ENCODE results near the gene LRRC42. TPM values are rescaled to one million over a fixed set of nuclear protein-coding genes. Genes with fewer than 3 reads are reported as not detected.

Gene LRRC42
- total and polyA plus RNA-seq, 4 donors: 9.8 to 14.8 (median 10.9) TPM

DNA sequence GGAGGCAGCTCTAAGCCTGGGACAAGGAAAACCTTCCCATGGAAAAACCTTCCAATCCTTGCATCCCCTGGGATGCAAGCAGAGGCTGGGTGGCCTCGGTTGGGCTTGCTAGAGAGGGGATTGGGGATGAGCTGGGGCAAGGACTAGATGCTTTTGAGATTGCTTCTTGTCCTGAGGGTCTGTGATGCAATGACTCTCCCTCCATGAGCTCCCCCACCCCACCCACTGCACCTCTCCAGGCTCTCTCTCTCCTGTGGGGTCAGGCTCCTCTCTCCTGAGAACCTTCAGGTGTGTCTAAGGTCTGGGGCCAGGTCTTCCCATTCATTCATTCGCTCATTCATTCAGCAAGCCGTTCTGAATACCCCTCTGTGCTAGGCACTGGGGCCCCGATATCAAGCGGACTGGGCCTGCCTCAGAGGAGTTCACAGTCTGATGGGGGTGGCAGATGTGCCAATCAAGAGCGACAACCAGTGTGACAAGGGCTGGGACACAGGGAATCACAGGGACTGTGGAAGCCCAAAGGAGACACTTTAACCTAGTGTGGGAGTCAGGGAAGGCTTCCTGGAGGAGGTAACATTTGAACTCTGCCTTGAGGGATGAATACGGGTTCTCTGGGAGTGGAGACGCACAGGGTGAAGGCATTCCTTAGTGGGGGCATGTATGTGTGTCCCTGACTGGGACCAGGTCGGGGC is 65.3 kb downstream of the LRRC42 start (continued):
- TF ChIP-seq REST (IDR thresholded peaks at IDR 0.05) (no peak), MAX (IDR thresholded peaks at IDR 0.05) (no peak), HNF4G (IDR thresholded peaks at IDR 0.05) (no peak), TAF1 (conservative IDR thresholded peaks at IDR 0.05) (no peak), YY1 (IDR thresholded peaks at IDR 0.05) (no peak)
- TF ChIP-seq, protein P1, sequence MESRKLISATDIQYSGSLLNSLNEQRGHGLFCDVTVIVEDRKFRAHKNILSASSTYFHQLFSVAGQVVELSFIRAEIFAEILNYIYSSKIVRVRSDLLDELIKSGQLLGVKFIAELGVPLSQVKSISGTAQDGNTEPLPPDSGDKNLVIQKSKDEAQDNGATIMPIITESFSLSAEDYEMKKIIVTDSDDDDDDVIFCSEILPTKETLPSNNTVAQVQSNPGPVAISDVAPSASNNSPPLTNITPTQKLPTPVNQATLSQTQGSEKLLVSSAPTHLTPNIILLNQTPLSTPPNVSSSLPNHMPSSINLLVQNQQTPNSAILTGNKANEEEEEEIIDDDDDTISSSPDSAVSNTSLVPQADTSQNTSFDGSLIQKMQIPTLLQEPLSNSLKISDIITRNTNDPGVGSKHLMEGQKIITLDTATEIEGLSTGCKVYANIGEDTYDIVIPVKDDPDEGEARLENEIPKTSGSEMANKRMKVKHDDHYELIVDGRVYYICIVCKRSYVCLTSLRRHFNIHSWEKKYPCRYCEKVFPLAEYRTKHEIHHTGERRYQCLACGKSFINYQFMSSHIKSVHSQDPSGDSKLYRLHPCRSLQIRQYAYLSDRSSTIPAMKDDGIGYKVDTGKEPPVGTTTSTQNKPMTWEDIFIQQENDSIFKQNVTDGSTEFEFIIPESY (IDR thresholded peaks at IDR 0.05): no peak

- H3K4me1 ChIP-seq (ENCODE audit: control insufficient read depth in 4 of 4, insufficient read depth in 4 of 4, low read length in 3 of 4): peaks cover 0 to 5% (median 1%) of the 10 kb centered on the region in 4 donors
- H3K9ac ChIP-seq (ENCODE audit: low read depth in 1 of 2, low read length in 2 of 2): no peak overlapping the region
- DNase-seq (ENCODE audit: low spot score): no peak
- H3K27me3 ChIP-seq (ENCODE audit: control insufficient read depth in 4 of 4, insufficient read depth in 4 of 4, low read length in 3 of 4): no peaks in the 10 kb centered on the region
- 93% methylated on average over 9 of the region's 9 CpGs for WGBS
- TF ChIP-seq RXRA (IDR thresholded peaks at IDR 0.05) (no peak), JUND (IDR thresholded peaks at IDR 0.05) (no peak), GABPA (IDR thresholded peaks at IDR 0.05 in 1 of 2, conservative IDR thresholded peaks at IDR 0.05 in 1 of 2) (no peak), HNF4A (conservative IDR thresholded peaks at IDR 0.05) (no peak), MAX (IDR thresholded peaks at IDR 0.05) (no peak), SP1 (IDR thresholded peaks at IDR 0.05) (no peak), EGR1 (IDR thresholded peaks at IDR 0.05; ENCODE audit: low read depth in 2 of 2) (no peak)
- TF ChIP-seq, protein P1 (IDR thresholded peaks at IDR 0.05): no peak
- H3K36me3 ChIP-seq (ENCODE audit: control insufficient read depth in 4 of 4, insufficient read depth in 3 of 4, low read depth in 1 of 4, low read length in 3 of 4): no peaks in the 10 kb centered on the region
- H3K9me3 ChIP-seq (ENCODE audit: control insufficient read depth in 4 of 4, low read length in 3 of 4): no peaks in the 10 kb centered on the region
- no peak overlapping the region for H3K4me3 ChIP-seq (ENCODE audit: low read depth in 1 of 3, low read length in 3 of 3)
- no peak overlapping the region for H3K27ac ChIP-seq (ENCODE audit: low read depth in 1 of 2, low read length in 2 of 2)
These were observed 65.8 kb downstream of the LRRC42 start for GRCh38 chr1:54012008-54012325.
